PC-3 (cell line): ENCODE results near the gene FOSB. TPM values are rescaled to one million over a fixed set of nuclear protein-coding genes. Genes with fewer than 3 reads are reported as not detected.

ENCODE experiments used
- ATAC-seq: fragments of 200-7000 bp; cut with Tn5 transposase; 2 replicates; pipeline ENCODE4 v1.9.1; 2020; ENCODE audit warnings: mild to moderate bottlenecking, moderate library complexity
- BruUV-seq: library from RNA; stranded (reverse); fragments of 400-500 nt; replicated peaks from 2 replicates; lab custom pipeline; 2021; lab: Mats Ljungman, UMichigan
- CTCF ChIA-PET: fragments of 300-600 bp; sonication (Branson Sonifier 250); formaldehyde crosslinking; loops from one replicate; lab custom pipeline; 2022; ENCODE audit warnings: antibody characterized with exemption; lab: Charles Lee
- POLR2A ChIA-PET: fragments of 300-600 bp; sonication (Branson Sonifier 250); formaldehyde crosslinking; loops from one replicate; lab custom pipeline; 2022; ENCODE audit warnings: antibody characterized with exemption; ENCODE audit not compliant: unreplicated experiment; lab: Charles Lee
- DNase-seq: peaks from one replicate; pipeline ENCODE4 v3.0.0-alpha.2; 2015
- H2AFZ ChIP-seq: fragments of 300-600 bp; sonication (generic); 2 replicates; pipeline ENCODE4 v1.6.0; 2016; ENCODE audit warnings: antibody characterized with exemption, low read length
- H3F3A ChIP-seq: fragments of 300-600 bp; sonication (generic); one replicate; pipeline ENCODE4 v1.6.0; 2017; ENCODE audit warnings: antibody characterized with exemption, low read length, control low read depth, mild to moderate bottlenecking; ENCODE audit not compliant: unreplicated experiment
- H3K27ac ChIP-seq: fragments of 300-600 bp; sonication (generic); 2 replicates; pipeline ENCODE4 v1.5.1; 2016; ENCODE audit warnings: mild to moderate bottlenecking, low read length
- H3K27me3 ChIP-seq: fragments of 300-600 bp; sonication (generic); 2 replicates; pipeline ENCODE4 v1.6.1; 2016; ENCODE audit warnings: low read length, mixed read lengths
- H3K36me3 ChIP-seq: fragments of 300-600 bp; sonication (generic); 2 replicates; pipeline ENCODE4 v1.6.1; 2016; ENCODE audit warnings: low read depth, mixed run types, low read length, mixed read lengths
- H3K4me1 ChIP-seq: fragments of 300-600 bp; sonication (generic); 2 replicates; pipeline ENCODE4 v1.5.1; 2016; ENCODE audit warnings: low read length; ENCODE audit not compliant: insufficient read depth
- H3K4me2 ChIP-seq: fragments of 300-600 bp; sonication (generic); 2 replicates; pipeline ENCODE4 v1.6.0; 2016; ENCODE audit warnings: low read length
- H3K4me3 ChIP-seq: fragments of 300-600 bp; sonication (generic); 2 replicates; pipeline ENCODE4 v1.5.1; 2016; ENCODE audit warnings: mild to moderate bottlenecking, low read length, mixed read lengths
- H3K79me2 ChIP-seq: fragments of 300-600 bp; sonication (generic); 2 replicates; pipeline ENCODE4 v1.6.1; 2017; ENCODE audit warnings: low read length, mixed read lengths
- H3K9ac ChIP-seq: fragments of 300-600 bp; sonication (generic); 2 replicates; pipeline ENCODE4 v1.6.0; 2016; ENCODE audit warnings: mild to moderate bottlenecking, low read length
- H3K9me2 ChIP-seq: fragments of 300-600 bp; sonication (generic); replicated peaks from 2 replicates; pipeline ENCODE4 v1.6.1; 2016; ENCODE audit warnings: mixed run types, low read length, mixed read lengths
- H3K9me3 ChIP-seq: fragments of 300-600 bp; sonication (generic); 2 replicates; pipeline ENCODE4 v1.6.1; 2016; ENCODE audit warnings: low read length, mixed read lengths
- H4K20me1 ChIP-seq: fragments of 300-600 bp; sonication (generic); 2 replicates; pipeline ENCODE4 v1.6.1; 2016; ENCODE audit warnings: low read length, mixed read lengths
- CTCF ChIP-seq: fragments of 300-600 bp; sonication (generic); conservative IDR thresholded peaks from 2 replicates; pipeline ENCODE4 v1.5.1; 2017; ENCODE audit warnings: antibody characterized with exemption, low read depth, mild to moderate bottlenecking, low read length
- EZH2 ChIP-seq: fragments of 300-600 bp; sonication (generic); IDR thresholded peaks from one replicate; pipeline ENCODE4 v1.6.1; 2017; ENCODE audit warnings: antibody characterized with exemption, mild to moderate bottlenecking, low read length; ENCODE audit not compliant: unreplicated experiment
- EZH2phosphoT487 ChIP-seq: fragments of 300-600 bp; sonication (generic); IDR thresholded peaks from 2 replicates; pipeline ENCODE4 v1.6.1; 2018; ENCODE audit warnings: mild to moderate bottlenecking, antibody characterized with exemption, low read length, borderline replicate concordance
- intact Hi-C: fragments of 100-400 bp; cut with micrococcal nuclease; formaldehyde crosslinking; loops from 2 replicates; pipeline ENCODE4 v1.9.0; 2023
- total RNA-seq: library from RNA; depleted of rRNA; stranded (reverse); fragments of >200 nt; gene quantifications from 2 replicates; pipeline ENCODE4 v1.2.3, GENCODE V29; 2014

Gene FOSB
- total RNA-seq, 1 experiment from 2014 or later, result 35.8 TPM

GRCh38 chr19:45423033-45423588 is 44.7 kb upstream of the FOSB start:
- H3F3A ChIP-seq, result peaks cover 3% of the 10 kb centered on the region
- H3K36me3 ChIP-seq, result no peaks in the 10 kb centered on the region
- peak overlapping the region; percentile 87 for H3K9ac ChIP-seq
- no peaks in the 10 kb centered on the region for H3K27me3 ChIP-seq
- H2AFZ ChIP-seq, result no peak overlapping the region
- H3K27ac ChIP-seq, result peak overlapping the region; percentile 97
- TF ChIP-seq EZH2phosphoT487 (no peak), EZH2 (no peak), CTCF (no peak)
- intact Hi-C loops, result no loop called here
- H3K9me3 ChIP-seq, result no peaks in the 10 kb centered on the region
- POLR2A ChIA-PET, result no interaction called here
- H3K4me1 ChIP-seq, result peaks cover 25% of the 10 kb centered on the region
- H3K79me2 ChIP-seq, result peaks cover 13% of the 10 kb centered on the region
- peak overlapping the region; percentile 69 for H3K4me3 ChIP-seq
- H4K20me1 ChIP-seq, result no peaks in the 10 kb centered on the region
- H3K4me2 ChIP-seq, result peak overlapping the region; percentile 73
- CTCF ChIA-PET, result no interaction called here
- DNase-seq, result no peak
- no TSS peak for BruUV-seq
- no peak for ATAC-seq
- no peaks in the 10 kb centered on the region for H3K9me2 ChIP-seq

- Histone ChIP-seq H3K4me2 (peak within 1 kb of the TSS; percentile 73), H3K36me3 (no peaks in the 10 kb centered on the region), H3K27me3 (no peaks in the 10 kb centered on the region), H3K27ac (peak within 1 kb of the TSS; percentile 97), H4K20me1 (no peaks in the 10 kb centered on the region), H3K4me1 (peaks cover 25% of the 10 kb centered on the region), H3K9me2 (no peaks in the 10 kb centered on the region), H3K4me3 (peak within 1 kb of the TSS; percentile 69), H2AFZ (no peak within 1 kb of the TSS; the same call in 1 of the 2 replicates), H3K9me3 (no peaks in the 10 kb centered on the region), H3K9ac (peak within 1 kb of the TSS; percentile 87), H3F3A (peaks cover 3% of the 10 kb centered on the region), H3K79me2 (peaks cover 13% of the 10 kb centered on the region)
- intact Hi-C loops, result loop anchor here (1.0 kb wide), 2 partner anchors 18 to 55 kb away; partner anchors contain the start of gene PPP1R13L
- ChIA-PET CTCF (no interaction called here), POLR2A (interaction anchor here (0.7 kb wide), 1 partner anchor 15 kb away, joined by 3 read pairs; no protein-coding TSS in a partner anchor)
- TF ChIP-seq EZH2, result no peak
- no peak for TF ChIP-seq CTCF
- no peak for TF ChIP-seq EZH2phosphoT487
- DNase-seq (peak; percentile 93), ATAC-seq (peak; percentile 78)
- TSS peak; percentile 96 for BruUV-seq
These were observed 44.1 kb upstream of the FOSB start, which contains the start of gene ERCC1 for GRCh38 chr19:45423589-45424190. Gene ERCC1 (minus strand): TSS chr19:45423917. CDS start chr19:45423374, 543 bp downstream.
